NCI-H748 (cell line): ENCODE data around the gene TFAM.
A peak's percentile ranks its signal among the peaks of the same experiment; 100 is the strongest.

Source experiments
- DNase-seq: peaks from one replicate; lab custom pipeline; 2025; ENCODE audit not compliant: unreplicated experiment; lab: John Stamatoyannopoulos, UW

The TFAM gene

GRCh38 chr10:58384999-58385783, at the start of gene TFAM:
Gene TFAM (plus strand): TSS chr10:58385410. CDS start chr10:58385548, 138 bp downstream.
- peak; percentile 90 for DNase-seq

GRCh38 chr10:58336242-58336641, 49.0 kb upstream of the TFAM start:
- DNase-seq: no peak

- DNase-seq: no peak
Observed at GRCh38 chr10:58341422-58341821, 43.8 kb upstream of the TFAM start.

GRCh38 chr10:58341947-58342346, 43.3 kb upstream of the TFAM start:
- no peak for DNase-seq

GRCh38 chr10:58347967-58348366, 37.2 kb upstream of the TFAM start:
- DNase-seq: no peak

GRCh38 chr10:58348571-58349033, 36.6 kb upstream of the TFAM start:
- peak; percentile 28 for DNase-seq

GRCh38 chr10:58350023-58350422, 35.2 kb upstream of the TFAM start:
- no peak for DNase-seq

- DNase-seq: peak; percentile 42
Observed at GRCh38 chr10:58350619-58351323, 34.4 kb upstream of the TFAM start.

GRCh38 chr10:58351616-58352578, 33.3 kb upstream of the TFAM start:
- DNase-seq: no peak

- DNase-seq: no peak
Observed at GRCh38 chr10:58352956-58353610, 32.1 kb upstream of the TFAM start.

- DNase-seq: no peak
Observed at GRCh38 chr10:58356756-58357155, 28.5 kb upstream of the TFAM start.

- no peak for DNase-seq
Observed at GRCh38 chr10:58358314-58358933, 26.8 kb upstream of the TFAM start.

- DNase-seq: no peak
Observed at GRCh38 chr10:58358947-58359346, 26.3 kb upstream of the TFAM start.

GRCh38 chr10:58359541-58359940, 25.7 kb upstream of the TFAM start:
- no peak for DNase-seq

GRCh38 chr10:58360412-58361004, 24.7 kb upstream of the TFAM start:
- no peak for DNase-seq

GRCh38 chr10:58361353-58361752, 23.9 kb upstream of the TFAM start:
- no peak for DNase-seq

GRCh38 chr10:58362027-58362789, 23.0 kb upstream of the TFAM start:
- no peak for DNase-seq

- DNase-seq: no peak
Observed at GRCh38 chr10:58367069-58367468, 18.1 kb upstream of the TFAM start.

GRCh38 chr10:58371473-58371872, 13.7 kb upstream of the TFAM start:
- DNase-seq: no peak
